ENCODE data around the gene RAVER2.

DNA sequence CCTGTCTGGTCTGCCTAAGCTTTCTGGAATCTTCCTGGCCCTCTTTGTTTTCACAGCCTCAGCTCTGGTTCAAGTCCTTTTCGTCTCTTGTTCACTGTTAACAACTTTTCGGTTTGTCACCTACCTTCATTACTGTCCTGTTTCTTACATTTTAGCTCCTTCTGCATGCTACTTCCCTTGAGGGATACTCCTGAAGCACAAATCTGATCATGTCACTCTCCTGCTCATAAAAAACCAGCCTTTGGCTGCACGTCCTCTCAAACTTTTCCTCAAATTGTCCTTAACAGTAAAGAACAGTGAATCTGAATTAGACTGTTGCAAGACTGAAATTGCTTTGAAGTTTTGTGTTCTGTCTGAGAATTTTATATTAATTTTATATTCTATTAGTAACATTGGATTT lies 3.3 kb downstream of the RAVER2 start:
- TF ChIP-seq SUZ12 (IDR thresholded peaks at IDR 0.05; ENCODE audit: extremely low read depth, insufficient read depth, insufficient read length) (no peak), ZNF274 (IDR thresholded peaks at IDR 0.05; ENCODE audit: low read depth, low read length) (no peak), YY1 (IDR thresholded peaks at IDR 0.05; ENCODE audit: insufficient read depth, insufficient read length) (no peak)
